ENCODE results near the gene TEAD3.

Gene TEAD3

GRCh38 chr6:35432291-35432690 is 64.6 kb downstream of the TEAD3 start:
- H3K4me3 ChIP-seq (ENCODE audit: low read length in 2 of 2), result no peak overlapping the region
- H3K27me3 ChIP-seq (ENCODE audit: control insufficient read depth in 1 of 2, insufficient read depth in 2 of 2, low read length in 2 of 2), result no peaks in the 10 kb centered on the region
- no peak overlapping the region for H3K9ac ChIP-seq (ENCODE audit: low read length in 2 of 2)

GRCh38 chr6:35429463-35429862 is 67.4 kb downstream of the TEAD3 start:
- Histone ChIP-seq H3K36me3 (ENCODE audit: control insufficient read depth in 2 of 2, insufficient read depth in 2 of 2, low read length in 2 of 2) (peaks cover 12 to 14% of the 10 kb centered on the region in 2 donors), H3K27ac (ENCODE audit: low read length) (no peak overlapping the region), H3K4me1 (ENCODE audit: control insufficient read depth, insufficient read depth, low read length) (peaks cover 2% of the 10 kb centered on the region)

More at GRCh38 chr6:35432291-35432690, 64.6 kb downstream of the TEAD3 start:
- Histone ChIP-seq H3K36me3 (ENCODE audit: control insufficient read depth in 2 of 2, insufficient read depth in 2 of 2, low read length in 2 of 2) (no peaks in the 10 kb centered on the region), H3K4me1 (ENCODE audit: control insufficient read depth, insufficient read depth, low read length) (no peaks in the 10 kb centered on the region), H3K27ac (ENCODE audit: low read length) (no peak overlapping the region), H3K9me3 (ENCODE audit: control insufficient read depth in 2 of 2, low read length in 2 of 2) (peaks cover 0 to 4% of the 10 kb centered on the region in 2 donors)

GRCh38 chr6:35428421-35429149 is 68.3 kb downstream of the TEAD3 start:
- Histone ChIP-seq H3K27ac (ENCODE audit: low read length) (no peak overlapping the region), H3K36me3 (ENCODE audit: control insufficient read depth in 2 of 2, insufficient read depth in 2 of 2, low read length in 2 of 2) (peaks cover 20% of the 10 kb centered on the region in 2 donors), H3K4me1 (ENCODE audit: control insufficient read depth, insufficient read depth, low read length) (peaks cover 2% of the 10 kb centered on the region), H3K9ac (ENCODE audit: low read length in 2 of 2) (no peak overlapping the region), H3K4me3 (ENCODE audit: low read length in 2 of 2) (no peak overlapping the region), H3K27me3 (ENCODE audit: control insufficient read depth in 1 of 2, insufficient read depth in 2 of 2, low read length in 2 of 2) (no peaks in the 10 kb centered on the region), H3K9me3 (ENCODE audit: control insufficient read depth in 2 of 2, low read length in 2 of 2) (peaks cover 0 to 4% of the 10 kb centered on the region in 2 donors)

More at GRCh38 chr6:35429463-35429862, 67.4 kb downstream of the TEAD3 start:
- no peak overlapping the region for H3K9ac ChIP-seq (ENCODE audit: low read length in 2 of 2)
- H3K9me3 ChIP-seq (ENCODE audit: control insufficient read depth in 2 of 2, low read length in 2 of 2), result peaks cover 0 to 4% of the 10 kb centered on the region in 2 donors
- H3K27me3 ChIP-seq (ENCODE audit: control insufficient read depth in 1 of 2, insufficient read depth in 2 of 2, low read length in 2 of 2), result no peaks in the 10 kb centered on the region
- H3K4me3 ChIP-seq (ENCODE audit: low read length in 2 of 2), result no peak overlapping the region

DNA sequence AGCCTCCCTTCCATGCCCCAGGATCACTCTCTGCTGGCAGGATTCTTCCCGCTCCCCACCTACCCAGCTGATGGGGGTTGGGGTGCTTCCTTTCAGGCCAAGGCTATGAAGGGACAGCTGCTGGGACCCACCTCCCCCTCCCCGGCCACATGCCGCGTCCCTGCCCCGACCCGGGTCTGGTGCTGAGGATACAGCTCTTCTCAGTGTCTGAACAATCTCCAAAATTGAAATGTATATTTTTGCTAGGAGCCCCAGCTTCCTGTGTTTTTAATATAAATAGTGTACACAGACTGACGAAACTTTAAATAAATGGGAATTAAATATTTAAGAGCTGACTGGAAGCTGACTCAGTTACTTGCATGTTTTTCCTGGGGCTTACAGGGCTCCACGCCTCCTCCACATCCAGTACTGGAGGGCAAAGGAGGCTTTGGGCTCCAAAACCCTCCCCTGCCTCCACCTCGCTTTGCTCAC is 69.0 kb downstream of the TEAD3 start:
- no peaks in the 10 kb centered on the region for H3K27me3 ChIP-seq (ENCODE audit: control insufficient read depth in 1 of 2, insufficient read depth in 2 of 2, low read length in 2 of 2)
- peaks cover 0 to 4% of the 10 kb centered on the region in 2 donors for H3K9me3 ChIP-seq (ENCODE audit: control insufficient read depth in 2 of 2, low read length in 2 of 2)
- peaks cover 2% of the 10 kb centered on the region for H3K4me1 ChIP-seq (ENCODE audit: control insufficient read depth, insufficient read depth, low read length)
- H3K27ac ChIP-seq (ENCODE audit: low read length), result no peak overlapping the region
- H3K36me3 ChIP-seq (ENCODE audit: control insufficient read depth in 2 of 2, insufficient read depth in 2 of 2, low read length in 2 of 2), result peaks cover 20 to 23% of the 10 kb centered on the region in 2 donors
- no peak overlapping the region for H3K9ac ChIP-seq (ENCODE audit: low read length in 2 of 2)
- H3K4me3 ChIP-seq (ENCODE audit: low read length in 2 of 2), result no peak overlapping the region

DNA sequence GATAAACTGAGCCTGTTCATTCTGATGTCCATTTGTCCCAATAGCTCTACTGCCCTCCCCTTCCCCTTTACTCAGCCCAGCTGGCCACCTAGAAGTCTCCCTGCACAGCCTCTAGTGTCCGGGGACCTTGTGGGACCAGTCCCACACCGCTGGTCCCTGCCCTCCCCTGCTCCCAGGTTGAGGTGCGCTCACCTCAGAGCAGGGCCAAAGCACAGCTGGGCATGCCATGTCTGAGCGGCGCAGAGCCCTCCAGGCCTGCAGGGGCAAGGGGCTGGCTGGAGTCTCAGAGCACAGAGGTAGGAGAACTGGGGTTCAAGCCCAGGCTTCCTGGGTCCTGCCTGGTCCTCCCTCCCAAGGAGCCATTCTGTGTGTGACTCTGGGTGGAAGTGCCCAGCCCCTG is 69.4 kb downstream of the TEAD3 start:
- H3K36me3 ChIP-seq (ENCODE audit: control insufficient read depth in 2 of 2, insufficient read depth in 2 of 2, low read length in 2 of 2), result peaks cover 21 to 24% of the 10 kb centered on the region in 2 donors
- H3K27me3 ChIP-seq (ENCODE audit: control insufficient read depth in 1 of 2, insufficient read depth in 2 of 2, low read length in 2 of 2), result no peaks in the 10 kb centered on the region

GRCh38 chr6:35426074-35426473 is 70.8 kb downstream of the TEAD3 start:
- Histone ChIP-seq H3K27me3 (ENCODE audit: control insufficient read depth in 1 of 2, insufficient read depth in 2 of 2, low read length in 2 of 2) (no peaks in the 10 kb centered on the region), H3K36me3 (ENCODE audit: control insufficient read depth in 2 of 2, insufficient read depth in 2 of 2, low read length in 2 of 2) (peaks cover 30 to 33% of the 10 kb centered on the region in 2 donors), H3K4me1 (ENCODE audit: control insufficient read depth, insufficient read depth, low read length) (peaks cover 2% of the 10 kb centered on the region), H3K27ac (ENCODE audit: low read length) (no peak overlapping the region), H3K9me3 (ENCODE audit: control insufficient read depth in 2 of 2, low read length in 2 of 2) (peaks cover 0 to 4% of the 10 kb centered on the region in 2 donors), H3K9ac (ENCODE audit: low read length in 2 of 2) (no peak overlapping the region), H3K4me3 (ENCODE audit: low read length in 2 of 2) (no peak overlapping the region)

More for the DNA sequence above, 69.4 kb downstream of the TEAD3 start:
- no peak overlapping the region for H3K9ac ChIP-seq (ENCODE audit: low read length in 2 of 2)
- H3K4me3 ChIP-seq (ENCODE audit: low read length in 2 of 2), result no peak overlapping the region
- H3K27ac ChIP-seq (ENCODE audit: low read length), result no peak overlapping the region
- peaks cover 2% of the 10 kb centered on the region for H3K4me1 ChIP-seq (ENCODE audit: control insufficient read depth, insufficient read depth, low read length)
- H3K9me3 ChIP-seq (ENCODE audit: control insufficient read depth in 2 of 2, low read length in 2 of 2), result peaks cover 0 to 4% of the 10 kb centered on the region in 2 donors

GRCh38 chr6:35425284-35425683 is 71.6 kb downstream of the TEAD3 start:
- no peaks in the 10 kb centered on the region for H3K27me3 ChIP-seq (ENCODE audit: control insufficient read depth in 1 of 2, insufficient read depth in 2 of 2, low read length in 2 of 2)
- H3K4me3 ChIP-seq (ENCODE audit: low read length in 2 of 2), result no peak overlapping the region
- no peak overlapping the region for H3K9ac ChIP-seq (ENCODE audit: low read length in 2 of 2)
- no peak overlapping the region for H3K27ac ChIP-seq (ENCODE audit: low read length)
- peaks cover 0 to 4% of the 10 kb centered on the region in 2 donors for H3K9me3 ChIP-seq (ENCODE audit: control insufficient read depth in 2 of 2, low read length in 2 of 2)
- H3K36me3 ChIP-seq (ENCODE audit: control insufficient read depth in 2 of 2, insufficient read depth in 2 of 2, low read length in 2 of 2), result peaks cover 30 to 33% of the 10 kb centered on the region in 2 donors
- peaks cover 2% of the 10 kb centered on the region for H3K4me1 ChIP-seq (ENCODE audit: control insufficient read depth, insufficient read depth, low read length)

Data from stomach smooth muscle (tissue), 2 donors.